Fibroblast of skin of left quadriceps (primary cell): ENCODE data around the gene MTIF2.
"Not testable (repeated sequence)": the region's sequence is repeated elsewhere in the genome, so short reads cannot be mapped to it uniquely, and the experiment has no call there.

Experiments used
- DNase-seq, 2 experiments: peaks; one replicate each; pipeline ENCODE4 v3.0.0-alpha.2; 2013; ENCODE audit warnings: low read depth in 2 of 2

MTIF2 gene

GRCh38 chr2:55242617-55243016, 26.4 kb downstream of the MTIF2 start:
- no peak for DNase-seq

- not testable (repeated sequence) for DNase-seq
Observed at GRCh38 chr2:55241582-55241981, 27.4 kb downstream of the MTIF2 start.

GRCh38 chr2:55239656-55240222, 29.3 kb downstream of the MTIF2 start:
- DNase-seq, result no peak

- no peak for DNase-seq
Observed at GRCh38 chr2:55236992-55237543, 32.0 kb downstream of the MTIF2 start.

DNA sequence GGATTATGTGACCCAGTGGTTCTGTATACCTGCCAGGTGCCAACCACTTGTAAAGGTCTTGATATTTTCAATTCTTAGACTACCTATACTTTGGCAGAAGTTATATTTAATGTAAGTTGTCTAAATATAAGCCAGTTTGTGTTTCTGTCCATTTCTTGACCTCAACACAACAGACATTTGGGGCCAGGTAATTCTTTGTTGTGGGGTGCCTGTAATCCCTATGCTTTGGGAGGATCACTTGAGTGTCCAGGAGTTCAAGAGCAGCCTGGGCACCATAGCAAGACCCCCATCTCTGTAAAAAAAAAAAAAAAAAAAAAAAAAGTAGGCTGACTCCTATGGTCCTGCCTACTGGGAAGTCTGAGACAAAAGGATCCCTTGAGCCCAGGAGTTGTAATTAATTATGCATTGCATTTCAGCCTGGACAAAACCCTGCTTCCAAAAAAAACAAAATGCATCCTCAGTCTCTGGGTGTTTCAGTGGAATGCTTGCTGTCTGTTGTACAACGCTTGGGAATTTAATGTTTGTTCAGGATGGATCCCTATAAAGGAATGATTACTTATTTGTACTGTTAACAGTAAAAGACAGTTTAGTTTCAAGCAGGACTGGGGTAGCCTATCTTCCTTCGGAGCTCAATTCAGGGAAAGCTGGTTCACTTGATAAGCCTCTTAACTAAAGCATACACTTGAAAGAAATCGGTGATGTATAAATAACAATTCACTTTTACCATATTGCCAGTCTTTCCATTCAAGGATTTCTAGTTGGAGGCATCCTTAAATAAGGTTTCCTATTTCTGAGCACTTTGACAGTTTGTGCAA, 33.1 kb downstream of the MTIF2 start:
- no peak for DNase-seq

- no peak for DNase-seq
Observed at GRCh38 chr2:55233658-55233940, 35.4 kb downstream of the MTIF2 start.

DNA sequence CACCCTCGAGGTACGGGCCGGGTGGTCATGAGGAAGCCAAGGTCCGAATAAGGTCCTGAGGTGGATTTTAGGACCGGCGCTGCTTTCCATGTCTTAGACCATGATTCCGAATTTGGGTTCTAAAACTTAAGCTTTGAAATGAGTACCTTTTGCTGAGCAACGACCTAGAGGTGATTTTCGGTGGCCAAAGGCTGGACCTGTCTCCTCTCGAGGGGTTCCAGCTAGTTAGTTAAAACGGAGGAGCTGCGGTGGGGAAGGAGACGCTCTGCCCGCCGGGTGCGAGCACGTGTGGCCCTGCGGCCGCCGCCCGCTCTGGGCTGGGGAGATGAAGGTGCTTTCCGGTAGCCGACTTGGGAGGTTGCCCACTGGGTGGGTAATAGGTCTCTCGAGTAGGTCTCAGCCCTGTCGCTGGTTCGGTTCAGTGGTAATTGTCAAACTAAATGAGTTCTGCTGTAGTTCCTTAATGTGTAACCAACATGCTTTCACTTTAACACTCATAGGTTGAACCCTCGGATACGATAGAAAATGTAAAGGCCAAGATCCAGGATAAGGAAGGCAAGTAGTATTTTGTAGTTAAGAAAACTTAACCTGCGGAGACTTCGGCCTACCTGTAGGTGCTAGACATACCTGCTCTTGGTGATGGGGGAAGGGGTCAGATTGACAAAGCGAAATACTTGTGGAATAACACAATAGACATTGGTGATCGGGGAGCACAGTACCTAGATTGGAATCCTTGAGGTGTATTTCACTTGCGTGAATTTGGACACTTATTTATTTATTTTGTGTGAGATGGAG, 36.0 kb downstream of the MTIF2 start:
- no peak for DNase-seq

DNA sequence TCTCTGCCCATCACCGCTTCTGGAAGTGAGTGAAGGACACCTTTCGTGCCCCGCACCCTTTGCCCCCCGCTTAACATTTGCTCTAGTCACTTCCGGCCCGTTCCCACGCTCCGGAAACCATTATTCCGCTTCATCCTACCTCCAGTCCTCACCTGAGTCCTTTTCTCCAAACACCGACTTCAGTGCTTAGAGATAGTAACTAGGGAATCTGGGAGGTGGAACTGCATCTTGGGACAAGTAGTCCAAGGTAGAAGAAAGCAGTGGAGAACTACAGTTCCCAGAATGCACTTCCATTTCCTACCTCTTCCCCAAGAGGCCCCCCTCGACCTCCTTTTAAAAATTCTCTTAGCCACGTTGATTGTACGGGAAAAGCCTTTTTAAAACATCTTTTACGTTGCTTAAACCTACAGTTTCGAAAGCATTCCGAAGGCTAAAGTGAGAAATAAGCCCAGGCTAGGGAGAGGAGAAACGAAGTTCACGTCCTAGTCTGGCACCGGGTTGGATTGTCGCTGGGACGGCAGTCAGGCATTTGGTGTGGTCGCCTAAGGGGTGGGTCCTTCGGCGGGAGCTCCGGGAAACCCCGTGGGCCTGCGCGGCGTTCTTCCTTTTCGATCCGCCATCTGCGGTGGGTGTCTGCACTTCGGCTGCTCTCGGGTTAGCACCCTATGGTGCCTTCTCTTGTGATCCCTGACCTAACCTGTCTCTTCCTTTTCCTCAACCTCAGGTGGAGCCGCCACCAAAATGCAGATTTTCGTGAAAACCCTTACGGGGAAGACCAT, 36.8 kb downstream of the MTIF2 start, which contains the start of the genes CLHC1 and RPS27A:
CLHC1 (minus strand) TSS at position 210 of the 779 bp plus-strand sequence. CDS start 9,882 bp downstream, outside the sequence.
RPS27A (plus strand) TSS at position 605 of the 779 bp plus-strand sequence; CDS start at position 742, 137 bp downstream.
- DNase-seq, result peak; percentile 88

DNA sequence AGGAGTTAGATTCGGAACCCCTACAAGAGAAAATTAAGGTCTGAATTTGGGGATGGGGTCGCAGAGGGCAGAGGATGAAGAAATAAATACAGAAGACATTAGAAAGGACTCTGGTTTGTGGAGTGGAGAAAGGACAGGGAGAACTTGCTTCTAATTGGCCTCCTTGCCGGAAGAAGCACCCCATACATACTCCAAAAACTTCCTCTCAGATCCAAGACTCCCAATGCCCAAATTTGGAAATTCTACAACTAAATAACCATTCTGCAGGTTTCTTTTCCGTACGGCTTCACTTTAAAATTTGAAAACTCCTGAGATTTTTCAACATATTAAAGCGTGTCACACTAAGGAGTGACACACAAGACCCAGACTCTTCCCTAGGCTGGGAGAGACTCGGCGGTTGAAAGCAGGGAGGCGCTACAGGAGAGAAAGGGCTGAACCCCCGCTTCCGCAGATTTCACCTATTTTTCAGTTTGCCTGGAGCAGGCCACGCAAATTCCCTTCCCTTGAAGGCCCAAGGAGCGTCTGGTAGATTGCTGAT, 37.4 kb downstream of the MTIF2 start:
- no peak for DNase-seq

GRCh38 chr2:55230551-55230950, 38.5 kb downstream of the MTIF2 start:
- no peak for DNase-seq

- DNase-seq, result no peak
Observed at GRCh38 chr2:55229221-55229620, 39.8 kb downstream of the MTIF2 start.

GRCh38 chr2:55228226-55228563, 40.8 kb downstream of the MTIF2 start:
- DNase-seq, result no peak

- DNase-seq, result not testable (repeated sequence)
Observed at GRCh38 chr2:55227437-55228225, 41.4 kb downstream of the MTIF2 start.

DNA sequence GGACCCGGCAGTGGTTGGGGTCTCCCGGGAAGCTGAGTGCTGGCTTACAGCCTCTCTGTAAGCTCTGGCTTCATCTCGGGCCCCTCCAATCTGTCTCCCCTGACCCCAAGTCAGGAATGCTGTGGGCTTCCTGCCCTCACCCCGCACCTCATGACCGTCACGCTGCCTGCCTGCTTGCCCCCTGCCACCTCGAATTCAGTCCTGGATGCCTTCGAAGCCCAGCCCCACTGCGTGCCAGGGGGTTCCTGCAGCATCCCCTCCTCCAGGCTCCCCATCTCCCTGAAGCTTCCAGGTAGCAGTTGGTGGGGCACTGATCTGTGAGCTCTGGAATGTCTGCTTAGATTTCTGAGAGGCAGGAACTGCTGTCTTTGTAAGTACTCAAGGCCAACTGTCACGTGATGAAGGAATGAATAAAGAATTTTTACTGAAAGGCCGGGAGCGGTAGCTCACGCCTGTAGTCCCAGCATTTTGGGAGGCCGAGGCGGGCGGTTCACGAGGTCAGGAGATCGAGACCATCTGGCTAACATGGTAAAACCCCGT, 43.5 kb downstream of the MTIF2 start:
- DNase-seq, result no peak

GRCh38 chr2:55224761-55225261, 44.2 kb downstream of the MTIF2 start:
- no peak for DNase-seq

- DNase-seq, result no peak
Observed at GRCh38 chr2:55223958-55224760, 44.9 kb downstream of the MTIF2 start.

- DNase-seq, result no peak
Observed at GRCh38 chr2:55213822-55214221, 55.2 kb downstream of the MTIF2 start.

- no peak for DNase-seq
Observed at GRCh38 chr2:55204950-55205349, 64.1 kb downstream of the MTIF2 start.

GRCh38 chr2:55204536-55204935, 64.5 kb downstream of the MTIF2 start:
- no peak for DNase-seq
